GM08714 (cell line): ENCODE data around the gene AQR.

Experiments used
- H3K4me3 ChIP-seq: fragments of 200-500 bp; sonication (Bioruptor generic); 2 replicates; pipeline ENCODE4 v1.5.1; 2014; ENCODE audit warnings: mild to moderate bottlenecking, low read length, inconsistent platforms
- ZNF274 ChIP-seq: IDR thresholded peaks from 2 replicates; pipeline ENCODE4 v1.6.1; 2012; ENCODE audit warnings: mild to moderate bottlenecking, low read depth, low read length

Gene AQR

GRCh38 chr15:34879107-34879506, 90.4 kb downstream of the AQR start:
- TF ChIP-seq ZNF274: no peak
- H3K4me3 ChIP-seq: no peak overlapping the region

DNA sequence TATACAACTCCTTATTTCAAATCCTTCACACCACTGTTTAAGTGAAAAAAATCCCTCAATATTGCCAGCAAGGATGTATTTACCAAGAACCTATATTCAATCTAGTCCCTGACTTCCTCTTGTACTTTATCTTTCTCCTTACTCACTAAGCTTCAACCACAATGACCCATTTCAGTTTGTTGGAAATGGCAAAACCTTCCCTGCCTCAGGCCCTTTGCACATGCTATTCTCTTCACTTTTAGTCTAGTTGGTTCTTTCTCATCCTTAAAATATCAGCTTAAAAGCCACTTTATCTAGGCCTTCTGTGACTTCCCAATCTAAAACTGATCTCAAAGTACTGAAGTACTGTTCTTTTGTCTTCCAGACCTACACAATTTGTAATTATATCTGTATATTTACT, 92.9 kb downstream of the AQR start:
- no peak for TF ChIP-seq ZNF274

GRCh38 chr15:34869110-34869509, 100.4 kb downstream of the AQR start:
- H3K4me3 ChIP-seq: no peak overlapping the region
- no peak for TF ChIP-seq ZNF274

More for the DNA sequence above, 92.9 kb downstream of the AQR start:
- no peak overlapping the region for H3K4me3 ChIP-seq

- TF ChIP-seq ZNF274: no peak
- H3K4me3 ChIP-seq: no peak overlapping the region
These were observed 104.0 kb downstream of the AQR start for GRCh38 chr15:34865531-34865930.

- no peak for TF ChIP-seq ZNF274
- H3K4me3 ChIP-seq: no peak overlapping the region
These were observed 108.3 kb downstream of the AQR start for GRCh38 chr15:34861214-34861613.

DNA sequence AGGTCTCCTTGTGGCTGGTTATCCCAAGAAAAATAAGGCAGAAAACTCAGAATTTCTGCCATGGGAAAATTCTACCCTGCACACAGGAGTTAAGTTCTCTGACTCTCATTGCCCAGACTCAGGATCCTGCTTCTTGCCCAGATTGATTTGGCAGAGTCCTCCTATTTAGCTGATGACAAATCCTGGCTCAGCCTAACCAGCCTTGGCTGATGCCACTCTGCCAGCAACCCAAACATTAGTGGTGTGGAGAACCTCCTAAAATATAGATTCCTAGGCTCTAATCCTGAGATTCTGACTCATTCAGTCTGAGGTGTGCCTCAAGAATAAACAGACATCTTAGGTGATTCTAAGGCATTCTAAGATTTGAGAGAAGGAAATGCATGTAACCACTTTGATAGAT, 113.6 kb downstream of the AQR start:
- no peak for TF ChIP-seq ZNF274
- H3K4me3 ChIP-seq: no peak overlapping the region

DNA sequence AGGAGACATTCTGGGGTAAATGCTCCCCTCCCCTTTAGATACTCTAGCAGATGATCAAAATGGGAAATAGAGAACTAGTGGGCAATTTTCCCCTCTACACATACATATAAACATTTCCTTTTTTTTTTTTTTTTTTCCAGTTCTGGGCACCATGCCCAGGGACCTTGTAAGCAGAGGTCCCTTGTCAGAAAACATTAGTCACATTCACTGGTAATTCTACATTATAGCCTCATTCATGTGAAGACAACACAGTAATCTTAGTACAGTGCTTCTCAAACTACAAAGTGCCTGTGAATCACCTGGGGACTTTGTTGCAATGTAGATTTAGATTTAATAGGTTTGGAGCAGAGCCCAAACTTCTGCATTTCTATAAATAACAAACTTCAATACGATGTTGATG, 114.1 kb downstream of the AQR start:
- no peak for TF ChIP-seq ZNF274
- H3K4me3 ChIP-seq: no peak overlapping the region

GRCh38 chr15:34854232-34854631, 115.3 kb downstream of the AQR start:
- no peak overlapping the region for H3K4me3 ChIP-seq
- TF ChIP-seq ZNF274: no peak

DNA sequence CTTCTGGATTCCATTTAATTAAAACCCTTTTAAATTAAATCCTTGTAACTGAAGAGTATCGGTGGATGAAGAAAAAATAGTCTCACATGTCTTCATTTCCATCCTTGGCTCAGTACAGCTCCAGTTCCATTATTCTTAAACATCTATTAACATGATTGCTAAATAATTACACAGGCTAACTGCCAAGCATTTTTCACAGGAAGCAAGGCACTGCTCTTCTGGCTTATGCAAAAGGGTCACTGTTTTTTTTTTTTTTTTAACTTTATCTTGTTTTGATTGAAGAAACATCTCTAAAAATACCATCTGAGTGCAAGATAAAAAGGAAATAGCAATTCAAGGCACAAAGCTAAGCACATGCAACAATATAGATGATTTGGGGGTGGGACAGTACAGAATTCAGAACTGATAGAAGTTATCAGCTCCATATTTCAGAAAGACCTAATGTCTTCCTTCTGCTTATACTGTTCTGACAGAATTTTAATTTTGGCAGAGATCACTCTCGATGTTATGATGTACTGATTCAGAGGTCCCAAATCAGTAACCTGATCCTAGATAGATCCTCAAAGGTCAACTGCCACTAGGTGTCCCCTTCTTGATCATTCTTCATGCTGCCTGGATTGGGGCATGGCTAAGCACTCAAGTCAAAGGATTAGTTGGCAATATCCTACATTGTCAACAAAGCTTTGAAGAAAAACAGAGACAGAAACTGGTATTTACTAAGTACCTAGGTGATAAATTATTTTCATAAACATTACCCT, 116.4 kb downstream of the AQR start:
- no peak for TF ChIP-seq ZNF274
- no peak overlapping the region for H3K4me3 ChIP-seq

- H3K4me3 ChIP-seq: no peak overlapping the region
- TF ChIP-seq ZNF274: no peak
These were observed 117.8 kb downstream of the AQR start for GRCh38 chr15:34851751-34852150.

DNA sequence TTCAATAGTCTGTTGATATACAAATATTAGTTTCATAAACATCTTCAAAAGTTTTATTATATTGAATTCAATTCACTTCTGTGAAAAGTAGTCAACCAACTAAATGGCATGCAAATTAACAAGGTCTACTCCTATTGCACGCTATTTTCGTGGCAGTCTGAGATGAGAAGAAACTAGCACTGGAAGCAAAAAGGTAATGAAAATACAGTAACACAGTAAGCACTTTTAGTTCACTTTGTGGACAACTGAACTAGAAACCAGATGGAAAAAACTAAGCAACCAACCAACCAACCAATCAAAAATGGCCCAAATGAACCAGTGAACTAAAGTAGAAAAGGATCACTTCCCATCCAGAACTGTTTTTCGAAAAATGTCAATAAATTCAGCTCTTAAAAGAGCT, 118.5 kb downstream of the AQR start:
- H3K4me3 ChIP-seq: no peak overlapping the region
- no peak for TF ChIP-seq ZNF274

DNA sequence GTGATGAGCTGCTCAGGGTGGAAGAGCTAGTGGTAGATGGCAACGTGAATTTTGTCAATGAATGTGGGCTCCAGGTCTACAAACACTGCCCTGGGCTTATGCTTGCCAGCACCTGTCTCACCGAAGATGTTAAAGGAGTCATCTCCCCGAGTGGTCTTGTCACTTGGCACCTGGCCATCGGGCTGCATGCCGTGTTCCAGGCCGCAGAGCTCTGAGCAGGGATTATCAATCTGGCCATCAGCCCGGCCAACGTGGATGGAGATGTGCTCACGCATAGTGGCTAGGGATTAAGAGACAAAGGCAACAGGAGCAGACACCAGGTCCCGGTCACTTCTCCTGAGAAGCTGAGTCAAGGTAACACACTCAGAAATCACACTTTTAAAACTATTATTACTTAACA, 119.4 kb downstream of the AQR start:
- H3K4me3 ChIP-seq: no peak overlapping the region
- no peak for TF ChIP-seq ZNF274

GRCh38 chr15:34849364-34849959, 120.1 kb downstream of the AQR start:
- no peak for TF ChIP-seq ZNF274
- no peak overlapping the region for H3K4me3 ChIP-seq

DNA sequence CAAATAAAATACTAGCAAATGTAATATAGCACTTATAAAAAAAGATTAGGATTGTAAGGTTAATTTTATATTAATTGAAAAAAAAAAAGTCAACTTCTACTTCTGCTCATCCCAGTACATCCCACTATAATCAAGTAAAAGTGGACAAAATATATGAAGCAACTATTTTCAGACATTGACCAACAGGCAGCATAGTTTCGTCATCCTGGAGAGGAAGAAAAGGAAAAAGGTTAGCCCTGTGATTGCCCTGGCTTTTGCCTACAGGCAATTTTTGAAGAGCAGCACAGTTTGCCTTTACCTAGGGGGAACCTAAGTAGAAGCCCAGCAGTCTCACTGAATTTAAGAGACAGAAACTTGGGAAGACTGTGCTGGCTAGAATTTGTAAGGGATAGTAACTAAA, 121.9 kb downstream of the AQR start:
- no peak for TF ChIP-seq ZNF274
- H3K4me3 ChIP-seq: no peak overlapping the region

DNA sequence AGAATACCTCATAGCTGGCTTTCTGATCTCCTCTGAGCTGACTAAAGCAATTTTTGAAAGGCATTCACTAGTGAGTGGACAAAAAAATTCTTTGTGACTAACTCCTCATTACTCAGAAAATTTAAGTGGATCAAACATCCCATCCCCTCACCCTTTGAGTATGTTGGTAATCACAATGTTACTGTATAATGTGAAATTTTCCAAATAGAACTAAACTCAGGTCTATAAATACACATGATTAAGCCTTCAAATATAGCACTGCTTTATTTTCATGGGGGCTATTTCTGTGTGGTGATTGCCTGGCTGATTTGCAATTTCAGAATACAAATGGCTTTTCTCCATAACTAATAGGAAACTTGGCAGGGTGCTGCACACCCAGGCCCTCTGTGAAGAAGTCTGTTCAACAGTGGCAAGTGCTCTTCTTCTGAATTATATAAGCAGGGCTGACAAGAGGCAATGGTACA, 128.2 kb downstream of the AQR start:
- H3K4me3 ChIP-seq: no peak overlapping the region
- TF ChIP-seq ZNF274: no peak
